ENCODE results near the gene GRM7. TPM values are rescaled to one million over a fixed set of nuclear protein-coding genes. Genes with fewer than 3 reads are reported as not detected.

GRM7 gene
- total and polyA plus RNA-seq, 2 donors (not counting 1 experiment from before 2014, with no cell fraction given) = not detected

GRCh38 chr3:7082244-7082643 is 221.3 kb downstream of the GRM7 start:
- H4K20me1 ChIP-seq (ENCODE audit: control insufficient read depth, insufficient read depth, low read length, poor library complexity, severe bottlenecking) = no peaks in the 10 kb centered on the region
- no peaks in the 10 kb centered on the region for H3K4me1 ChIP-seq (ENCODE audit: control insufficient read depth in 2 of 2, insufficient read depth in 2 of 2, low read length in 2 of 2)
- WGBS (ENCODE audit: insufficient coverage) = no CpG with 5 or more reads among the region's 3 CpGs
- no peak overlapping the region for H3K4me3 Mint-ChIP-seq
- H3K9ac ChIP-seq (ENCODE audit: low read length) = no peak overlapping the region
- no peak overlapping the region for H3K27ac Mint-ChIP-seq
- H3K27me3 Mint-ChIP-seq = no peaks in the 10 kb centered on the region
- CTCF ChIA-PET = no interaction called here
- no peak for DNase-seq
- no peaks in the 10 kb centered on the region for H3K79me2 ChIP-seq (ENCODE audit: control insufficient read depth, insufficient read depth, low read length)
- no peak overlapping the region for H3K4me3 ChIP-seq (ENCODE audit: control extremely low read depth in 1 of 5, extremely low read depth in 1 of 5, insufficient read depth in 1 of 5, low read depth in 2 of 5, low read length in 4 of 5)
- H3K36me3 ChIP-seq (replicated peaks in 1 of 2; ENCODE audit: control extremely low read depth in 1 of 2, control insufficient read depth in 1 of 2, extremely low read depth in 1 of 2, insufficient read depth in 2 of 2, low read length in 1 of 2) = no peaks in the 10 kb centered on the region
- TF ChIP-seq EZH2 (IDR thresholded peaks at IDR 0.05; ENCODE audit: borderline replicate concordance, insufficient read depth, low read depth, low read length, poor library complexity, severe bottlenecking) = no peak
- no peak for TF ChIP-seq CTCF (IDR thresholded peaks at IDR 0.05)
- no peak overlapping the region for H3K4me2 ChIP-seq (replicated peaks; ENCODE audit: low read depth, low read length, poor library complexity, severe bottlenecking)
- POLR2A ChIA-PET = no interaction called here
- H3K9me3 Mint-ChIP-seq (ENCODE audit: insufficient read depth) = peaks cover 2% of the 10 kb centered on the region
- H3K9me3 ChIP-seq (ENCODE audit: control extremely low read depth in 1 of 3, control insufficient read depth in 2 of 3, insufficient read depth in 1 of 3, low read length in 2 of 3) = no peaks in the 10 kb centered on the region
- no peak overlapping the region for H2AFZ ChIP-seq (ENCODE audit: insufficient read depth, low read depth, low read length, poor library complexity, severe bottlenecking)
- no peaks in the 10 kb centered on the region for H3K4me1 Mint-ChIP-seq
- no peak for ATAC-seq (ENCODE audit: low read depth)
- H3K27me3 ChIP-seq (replicated peaks in 1 of 4; ENCODE audit: control extremely low read depth in 1 of 4, control insufficient read depth in 3 of 4, insufficient read depth in 4 of 4, low read length in 3 of 4) = no peaks in the 10 kb centered on the region
- no peak overlapping the region for H3K27ac ChIP-seq (ENCODE audit: low read length in 2 of 2)
- intact Hi-C loops (cut with micrococcal nuclease) = no loop called here

- intact Hi-C loops (cut with micrococcal nuclease) = no loop called here
- peaks cover 0 to 2% (median 0%) of the 10 kb centered on the region in 3 donors for H3K9me3 ChIP-seq (ENCODE audit: control extremely low read depth in 1 of 3, control insufficient read depth in 2 of 3, insufficient read depth in 1 of 3, low read length in 2 of 3)
- ATAC-seq (ENCODE audit: low read depth) = no peak
- H3K9ac ChIP-seq (ENCODE audit: low read length) = no peak overlapping the region
- no peak for TF ChIP-seq EZH2 (IDR thresholded peaks at IDR 0.05; ENCODE audit: borderline replicate concordance, insufficient read depth, low read depth, low read length, poor library complexity, severe bottlenecking)
- no peak for TF ChIP-seq CTCF (IDR thresholded peaks at IDR 0.05)
- H3K4me1 ChIP-seq (ENCODE audit: control insufficient read depth in 2 of 2, insufficient read depth in 2 of 2, low read length in 2 of 2) = no peaks in the 10 kb centered on the region
- POLR2A ChIA-PET = no interaction called here
- 83% methylated on average over 1 of the region's 2 CpGs for WGBS (ENCODE audit: insufficient coverage)
- no peaks in the 10 kb centered on the region for H3K4me1 Mint-ChIP-seq
- no peaks in the 10 kb centered on the region for H3K27me3 Mint-ChIP-seq
- no peak for DNase-seq
- H3K27ac Mint-ChIP-seq = no peak overlapping the region
- H3K27ac ChIP-seq (ENCODE audit: low read length in 2 of 2) = no peak overlapping the region
- H3K4me3 Mint-ChIP-seq = no peak overlapping the region
- no peaks in the 10 kb centered on the region for H3K27me3 ChIP-seq (replicated peaks in 1 of 4; ENCODE audit: control extremely low read depth in 1 of 4, control insufficient read depth in 3 of 4, insufficient read depth in 4 of 4, low read length in 3 of 4)
- no peak overlapping the region for H3K4me2 ChIP-seq (replicated peaks; ENCODE audit: low read depth, low read length, poor library complexity, severe bottlenecking)
- no peaks in the 10 kb centered on the region for H3K36me3 ChIP-seq (replicated peaks in 1 of 2; ENCODE audit: control extremely low read depth in 1 of 2, control insufficient read depth in 1 of 2, extremely low read depth in 1 of 2, insufficient read depth in 2 of 2, low read length in 1 of 2)
- no peaks in the 10 kb centered on the region for H4K20me1 ChIP-seq (ENCODE audit: control insufficient read depth, insufficient read depth, low read length, poor library complexity, severe bottlenecking)
- H3K9me3 Mint-ChIP-seq (ENCODE audit: insufficient read depth) = peaks cover 2% of the 10 kb centered on the region
- no peak overlapping the region for H2AFZ ChIP-seq (ENCODE audit: insufficient read depth, low read depth, low read length, poor library complexity, severe bottlenecking)
- H3K79me2 ChIP-seq (ENCODE audit: control insufficient read depth, insufficient read depth, low read length) = no peaks in the 10 kb centered on the region
- H3K4me3 ChIP-seq (ENCODE audit: control extremely low read depth in 1 of 5, extremely low read depth in 1 of 5, insufficient read depth in 1 of 5, low read depth in 2 of 5, low read length in 4 of 5) = no peak overlapping the region
- CTCF ChIA-PET = no interaction called here
Observed at GRCh38 chr3:7086417-7086816, 225.5 kb downstream of the GRM7 start.
